GM19452 (cell line): ENCODE data around the gene ZNF217.
A peak's percentile ranks its signal among the peaks of the same experiment; 100 is the strongest.
"Not testable (repeated sequence)": the region's sequence is repeated elsewhere in the genome, so short reads cannot be mapped to it uniquely, and the experiment has no call there.

Experiments used
- ATAC-seq: cut with Tn5 transposase; IDR thresholded peaks from one replicate; pipeline ENCODE4 v1.9.1; 2021; ENCODE audit not compliant: unreplicated experiment

ZNF217 gene

GRCh38 chr20:53593466-53594007 lies at the start of gene ZNF217:
Gene ZNF217, minus strand, starts transcription at chr20:53593839. Its CDS starts 11,013 bp downstream, at chr20:53582826.
- peak; percentile 30 for ATAC-seq

GRCh38 chr20:53643031-53643832 lies 49.6 kb upstream of the ZNF217 start:
- peak; percentile 99 for ATAC-seq

- peak; percentile 64 for ATAC-seq
These were observed 48.8 kb upstream of the ZNF217 start for GRCh38 chr20:53642196-53643030.

GRCh38 chr20:53639647-53640440 lies 46.2 kb upstream of the ZNF217 start:
- no peak for ATAC-seq

GRCh38 chr20:53639128-53639527 lies 45.5 kb upstream of the ZNF217 start:
- ATAC-seq = no peak

- ATAC-seq = not testable (repeated sequence)
These were observed 43.7 kb upstream of the ZNF217 start for GRCh38 chr20:53637310-53637709.

GRCh38 chr20:53636540-53637097 lies 43.0 kb upstream of the ZNF217 start:
- no peak for ATAC-seq

GRCh38 chr20:53635221-53635620 lies 41.6 kb upstream of the ZNF217 start:
- no peak for ATAC-seq

- no peak for ATAC-seq
These were observed 38.4 kb upstream of the ZNF217 start for GRCh38 chr20:53631909-53632662.

GRCh38 chr20:53629436-53629835 lies 35.8 kb upstream of the ZNF217 start:
- ATAC-seq = no peak

GRCh38 chr20:53628758-53629157 lies 35.1 kb upstream of the ZNF217 start:
- ATAC-seq = not testable (repeated sequence)

- no peak for ATAC-seq
These were observed 34.4 kb upstream of the ZNF217 start for GRCh38 chr20:53628076-53628475.

GRCh38 chr20:53627001-53627400 lies 33.4 kb upstream of the ZNF217 start:
- ATAC-seq = not testable (repeated sequence)

- ATAC-seq = no peak
These were observed 32.9 kb upstream of the ZNF217 start for GRCh38 chr20:53626584-53626983.

GRCh38 chr20:53625311-53626129 lies 31.9 kb upstream of the ZNF217 start:
- ATAC-seq = no peak

GRCh38 chr20:53624927-53625250 lies 31.2 kb upstream of the ZNF217 start:
- ATAC-seq = not testable (repeated sequence)

GRCh38 chr20:53623454-53624211 lies 30.0 kb upstream of the ZNF217 start:
- ATAC-seq = no peak

- no peak for ATAC-seq
These were observed 29.5 kb upstream of the ZNF217 start for GRCh38 chr20:53623134-53623453.
